Keratinocyte (primary cell): ENCODE measurements around the gene ABHD15.

Experiments
- EZH2 ChIP-seq: IDR thresholded peaks from one replicate; pipeline ENCODE4 v1.6.1; 2012; ENCODE audit warnings: inconsistent platforms, mild to moderate bottlenecking, low read length, moderate library complexity
- TF ChIP-seq, protein P1 (sequence below), 3 experiments: IDR thresholded peaks in 1 of 3; conservative IDR thresholded peaks in 1 of 3; optimal IDR thresholded peaks in 1 of 3; 2 replicates in 2 of 3; 3 replicates in 1 of 3; pipeline versions ENCODE3 to v1.5.1; 2011; ENCODE audit warnings: low read length in 3 of 3, mild to moderate bottlenecking in 3 of 3, moderate library complexity in 2 of 3, control low read depth in 1 of 3, inconsistent platforms in 1 of 3; ENCODE audit not compliant: insufficient read depth in 2 of 3; ENCODE audit errors: extremely low read depth in 1 of 3

DNA sequence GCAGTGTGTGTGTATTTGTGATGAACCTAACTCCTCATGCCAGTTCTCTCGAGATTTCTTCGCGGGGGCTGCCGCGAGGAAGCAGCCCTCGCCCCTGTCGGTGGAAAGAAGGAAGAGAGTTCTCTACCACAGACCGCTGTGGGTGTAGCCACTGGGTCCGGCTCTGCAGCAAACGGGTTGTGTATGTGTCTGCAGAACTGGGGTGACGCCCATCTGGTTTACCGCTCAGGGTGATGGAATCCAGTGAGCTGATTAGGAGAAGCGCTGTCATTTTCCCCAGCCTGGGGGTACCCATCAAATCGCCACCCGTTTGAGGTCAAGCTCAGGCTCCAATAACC lies 48.2 kb upstream of the ABHD15 start:
- TF ChIP-seq, protein P1, sequence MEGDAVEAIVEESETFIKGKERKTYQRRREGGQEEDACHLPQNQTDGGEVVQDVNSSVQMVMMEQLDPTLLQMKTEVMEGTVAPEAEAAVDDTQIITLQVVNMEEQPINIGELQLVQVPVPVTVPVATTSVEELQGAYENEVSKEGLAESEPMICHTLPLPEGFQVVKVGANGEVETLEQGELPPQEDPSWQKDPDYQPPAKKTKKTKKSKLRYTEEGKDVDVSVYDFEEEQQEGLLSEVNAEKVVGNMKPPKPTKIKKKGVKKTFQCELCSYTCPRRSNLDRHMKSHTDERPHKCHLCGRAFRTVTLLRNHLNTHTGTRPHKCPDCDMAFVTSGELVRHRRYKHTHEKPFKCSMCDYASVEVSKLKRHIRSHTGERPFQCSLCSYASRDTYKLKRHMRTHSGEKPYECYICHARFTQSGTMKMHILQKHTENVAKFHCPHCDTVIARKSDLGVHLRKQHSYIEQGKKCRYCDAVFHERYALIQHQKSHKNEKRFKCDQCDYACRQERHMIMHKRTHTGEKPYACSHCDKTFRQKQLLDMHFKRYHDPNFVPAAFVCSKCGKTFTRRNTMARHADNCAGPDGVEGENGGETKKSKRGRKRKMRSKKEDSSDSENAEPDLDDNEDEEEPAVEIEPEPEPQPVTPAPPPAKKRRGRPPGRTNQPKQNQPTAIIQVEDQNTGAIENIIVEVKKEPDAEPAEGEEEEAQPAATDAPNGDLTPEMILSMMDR (optimal IDR thresholded peaks at IDR 0.05 in 1 of 3, IDR thresholded peaks at IDR 0.05 in 1 of 3, conservative IDR thresholded peaks at IDR 0.05 in 1 of 3; ENCODE audit: extremely low read depth in 1 of 3, insufficient read depth in 2 of 3, low read length in 3 of 3) = no peak
- TF ChIP-seq EZH2 = no peak
